Fibroblast of lung (primary cell): Measurements from ENCODE around the gene OR10A4. TPM values are rescaled to one million over a fixed set of nuclear protein-coding genes. Genes with fewer than 3 reads are reported as not detected.

ENCODE experiments used
- DNase-seq, 2 donors: peaks; one replicate each; pipeline versions ENCODE4 v3.0.0 to v3.0.0-alpha.2; 2010; ENCODE audit warnings: low read depth in 2 of 2
- H2AFZ ChIP-seq: 2 replicates; pipeline ENCODE4 v1.5.1; 2012; ENCODE audit warnings: low read length, control low read depth, inconsistent platforms
- H3K27ac ChIP-seq: 2 replicates; pipeline ENCODE4 v1.5.1; 2011; ENCODE audit warnings: low read length, control low read depth; ENCODE audit not compliant: insufficient read depth
- H3K27me3 ChIP-seq: 2 replicates; pipeline ENCODE4 v1.5.1; 2011; ENCODE audit warnings: mild to moderate bottlenecking, low read length; ENCODE audit not compliant: control insufficient read depth, insufficient read depth
- H3K36me3 ChIP-seq: 2 replicates; pipeline ENCODE4 v1.5.1; 2011; ENCODE audit warnings: low read length; ENCODE audit not compliant: control insufficient read depth, insufficient read depth
- H3K4me1 ChIP-seq: 2 replicates; pipeline ENCODE4 v1.5.1; 2011; ENCODE audit warnings: low read length; ENCODE audit not compliant: control insufficient read depth, insufficient read depth; ENCODE audit errors: extremely low read depth
- H3K4me2 ChIP-seq: 2 replicates; pipeline ENCODE4 v1.5.1; 2011; ENCODE audit warnings: low read length, control low read depth; ENCODE audit not compliant: insufficient read depth; ENCODE audit errors: extremely low read depth
- H3K4me3 ChIP-seq, 4 experiments: fragments of 200-600 bp in 1 of 4; sonication (generic) in 1 of 4; replicated peaks in 1 of 4; 2 replicates each; pipeline ENCODE4 v1.5.1; 2011 to 2016; ENCODE audit warnings: low read length in 4 of 4, low read depth in 3 of 4, mild to moderate bottlenecking in 3 of 4, control low read depth in 2 of 4, inconsistent platforms in 1 of 4, mixed read lengths in 1 of 4; ENCODE audit not compliant: insufficient read depth in 1 of 4; ENCODE audit errors: control extremely low read depth in 1 of 4
- H3K79me2 ChIP-seq: 2 replicates; pipeline ENCODE4 v1.5.1; 2012; ENCODE audit warnings: mild to moderate bottlenecking, low read length, inconsistent platforms; ENCODE audit not compliant: control insufficient read depth, insufficient read depth
- H3K9ac ChIP-seq: 2 replicates; pipeline ENCODE4 v1.5.1; 2011; ENCODE audit warnings: mild to moderate bottlenecking, low read length, control low read depth; ENCODE audit not compliant: insufficient read depth
- H3K9me3 ChIP-seq: 2 replicates; pipeline ENCODE4 v1.5.1; 2012; ENCODE audit warnings: low read depth, low read length; ENCODE audit not compliant: control insufficient read depth, insufficient read depth
- H4K20me1 ChIP-seq: 2 replicates; pipeline ENCODE4 v1.5.1; 2011; ENCODE audit warnings: low read length; ENCODE audit not compliant: control insufficient read depth, insufficient read depth; ENCODE audit errors: extremely low read depth
- EZH2 ChIP-seq: IDR thresholded peaks from 2 replicates; pipeline ENCODE4 v1.5.1; 2012; ENCODE audit warnings: low read length, control low read depth, mild to moderate bottlenecking; ENCODE audit errors: missing control alignments
- polyA plus RNA-seq, 2 donors: library from polyadenylated mRNA; depleted of rRNA in 1 of 2; stranded (reverse) in 1 of 2; unstranded in 1 of 2; fragments of >200 nt; gene quantifications; 2 replicates each; pipeline ENCODE4 v1.2.1, GENCODE V29; 2011 to 2012; ENCODE audit warnings: missing spikeins in 1 of 2
- total RNA-seq: library from RNA; depleted of rRNA; stranded (reverse); fragments of >200 nt; gene quantifications from 2 replicates; pipeline ENCODE4 v1.2.1, GENCODE V29; 2014
- TF ChIP-seq, protein P1 (sequence below), 2 donors: IDR thresholded peaks in 1 of 2; conservative IDR thresholded peaks in 1 of 2; 1 replicate in 1 of 2; 2 replicates in 1 of 2; pipeline ENCODE4 v1.5.1; 2011 to 2012; ENCODE audit warnings: low read length in 2 of 2, control low read depth in 1 of 2, inconsistent platforms in 1 of 2, low read depth in 1 of 2, mild to moderate bottlenecking in 1 of 2

The OR10A4 gene
- total and polyA plus RNA-seq, 2 donors (not counting 1 experiment from before 2014, with no cell fraction given): not detected

DNA sequence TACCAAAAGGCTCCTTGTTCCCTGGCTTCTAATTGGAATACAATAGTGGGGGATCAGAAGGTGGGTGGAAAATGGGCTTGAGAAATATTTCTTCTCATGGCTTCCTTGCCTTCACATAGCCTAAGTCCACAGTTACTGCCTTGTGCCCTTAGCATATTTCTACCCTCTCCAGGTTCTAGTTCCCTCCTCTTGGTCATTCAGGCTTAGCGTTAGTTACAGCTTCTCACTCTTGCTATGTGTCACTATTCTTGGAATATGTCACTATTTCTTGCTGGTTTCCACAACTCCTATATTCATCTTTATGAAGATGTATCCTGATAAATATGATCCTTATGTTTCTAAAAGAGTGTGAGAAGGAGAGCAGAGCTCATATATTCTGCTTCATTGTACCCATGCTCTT is 13.4 kb downstream of the OR10A4 start:
- Histone ChIP-seq H3K27ac (no peak overlapping the region), H2AFZ (no peak overlapping the region), H3K4me1 (no peaks in the 10 kb centered on the region), H3K9ac (no peak overlapping the region), H3K36me3 (no peaks in the 10 kb centered on the region), H3K79me2 (no peaks in the 10 kb centered on the region), H3K4me3 (no peak overlapping the region), H3K4me2 (no peak overlapping the region), H3K9me3 (no peaks in the 10 kb centered on the region), H4K20me1 (no peaks in the 10 kb centered on the region), H3K27me3 (no peaks in the 10 kb centered on the region)
- DNase-seq: no peak
- TF ChIP-seq, protein P1, sequence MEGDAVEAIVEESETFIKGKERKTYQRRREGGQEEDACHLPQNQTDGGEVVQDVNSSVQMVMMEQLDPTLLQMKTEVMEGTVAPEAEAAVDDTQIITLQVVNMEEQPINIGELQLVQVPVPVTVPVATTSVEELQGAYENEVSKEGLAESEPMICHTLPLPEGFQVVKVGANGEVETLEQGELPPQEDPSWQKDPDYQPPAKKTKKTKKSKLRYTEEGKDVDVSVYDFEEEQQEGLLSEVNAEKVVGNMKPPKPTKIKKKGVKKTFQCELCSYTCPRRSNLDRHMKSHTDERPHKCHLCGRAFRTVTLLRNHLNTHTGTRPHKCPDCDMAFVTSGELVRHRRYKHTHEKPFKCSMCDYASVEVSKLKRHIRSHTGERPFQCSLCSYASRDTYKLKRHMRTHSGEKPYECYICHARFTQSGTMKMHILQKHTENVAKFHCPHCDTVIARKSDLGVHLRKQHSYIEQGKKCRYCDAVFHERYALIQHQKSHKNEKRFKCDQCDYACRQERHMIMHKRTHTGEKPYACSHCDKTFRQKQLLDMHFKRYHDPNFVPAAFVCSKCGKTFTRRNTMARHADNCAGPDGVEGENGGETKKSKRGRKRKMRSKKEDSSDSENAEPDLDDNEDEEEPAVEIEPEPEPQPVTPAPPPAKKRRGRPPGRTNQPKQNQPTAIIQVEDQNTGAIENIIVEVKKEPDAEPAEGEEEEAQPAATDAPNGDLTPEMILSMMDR (conservative IDR thresholded peaks at IDR 0.05 in 1 of 2, IDR thresholded peaks at IDR 0.05 in 1 of 2; ENCODE audit: low read depth in 1 of 2, low read length in 2 of 2): no peak

DNA sequence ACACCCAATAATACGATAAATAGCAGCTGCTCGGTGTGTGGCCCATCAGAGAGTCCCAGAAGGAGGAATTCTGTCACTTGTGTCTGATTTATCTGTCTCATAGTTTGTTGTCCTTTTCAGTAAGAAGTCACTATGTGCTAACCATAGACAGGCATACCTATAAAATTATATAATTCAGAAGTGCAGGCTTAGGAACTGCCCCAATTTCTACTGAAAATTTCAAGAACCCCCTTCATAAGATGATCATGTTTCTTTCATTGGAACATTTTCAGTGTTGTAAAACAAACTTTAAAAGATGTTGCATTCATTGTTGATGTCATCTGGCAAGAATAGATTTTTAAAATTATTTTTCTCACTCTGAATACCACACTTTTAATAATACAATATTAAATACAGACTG is 16.0 kb downstream of the OR10A4 start, which contains the start of gene OR2D2:
OR2D2 (minus strand) TSS at position 101 of the 400 bp plus-strand sequence; CDS start at position 101, 0 bp downstream.
- no peaks in the 10 kb centered on the region for H3K27me3 ChIP-seq
- no peaks in the 10 kb centered on the region for H4K20me1 ChIP-seq
- H3K79me2 ChIP-seq: no peaks in the 10 kb centered on the region
- H3K36me3 ChIP-seq: no peaks in the 10 kb centered on the region
- no peaks in the 10 kb centered on the region for H3K9me3 ChIP-seq
- no peak within 1 kb of the TSS for H3K27ac ChIP-seq
- TF ChIP-seq EZH2: no peak
- TF ChIP-seq, protein P1 (conservative IDR thresholded peaks at IDR 0.05 in 1 of 2, IDR thresholded peaks at IDR 0.05 in 1 of 2; ENCODE audit: low read depth in 1 of 2, low read length in 2 of 2): no peak
- H3K4me1 ChIP-seq: no peaks in the 10 kb centered on the region
- no peak within 1 kb of the TSS for H3K4me3 ChIP-seq
- H3K4me2 ChIP-seq: no peak within 1 kb of the TSS
- no peak within 1 kb of the TSS for H2AFZ ChIP-seq
- H3K9ac ChIP-seq: no peak within 1 kb of the TSS
- no peak for DNase-seq

DNA sequence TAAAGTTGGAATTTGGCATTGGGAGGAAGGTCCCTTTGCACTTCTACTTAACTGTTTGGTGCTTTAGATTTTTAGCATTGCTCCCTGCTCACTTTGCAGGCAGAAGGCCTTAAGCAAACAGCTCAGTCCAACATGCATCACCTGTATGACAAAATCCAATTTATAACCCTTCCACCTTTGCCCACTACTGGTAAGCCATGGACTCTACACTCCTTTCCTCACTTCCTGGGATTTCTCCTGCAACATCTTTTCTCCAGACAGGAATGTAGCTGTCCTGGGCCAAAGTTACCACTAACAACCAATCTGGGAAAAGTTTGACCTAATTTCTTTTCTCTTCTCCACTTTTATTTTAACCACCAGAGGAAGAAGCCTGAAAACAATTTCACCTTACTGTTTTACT is 17.7 kb downstream of the OR10A4 start:
- no peaks in the 10 kb centered on the region for H3K9me3 ChIP-seq
- H4K20me1 ChIP-seq: no peaks in the 10 kb centered on the region
- no peak overlapping the region for H3K27ac ChIP-seq
- no peak overlapping the region for H2AFZ ChIP-seq
- H3K4me2 ChIP-seq: no peak overlapping the region
- no peaks in the 10 kb centered on the region for H3K27me3 ChIP-seq
- no peaks in the 10 kb centered on the region for H3K36me3 ChIP-seq
- H3K9ac ChIP-seq: no peak overlapping the region
- no peaks in the 10 kb centered on the region for H3K4me1 ChIP-seq
- no peak for DNase-seq
- TF ChIP-seq, protein P1 (conservative IDR thresholded peaks at IDR 0.05 in 1 of 2, IDR thresholded peaks at IDR 0.05 in 1 of 2; ENCODE audit: low read depth in 1 of 2, low read length in 2 of 2): no peak
- no peak for TF ChIP-seq EZH2
- H3K79me2 ChIP-seq: no peaks in the 10 kb centered on the region
- no peak overlapping the region for H3K4me3 ChIP-seq
